Right atrium auricular region (tissue), 2 donors: ENCODE data around the gene LDB3. TPM values are rescaled to one million over a fixed set of nuclear protein-coding genes. Genes with fewer than 3 reads are reported as not detected.

Source experiments
- DNase-seq: peaks from one replicate; pipeline ENCODE4 v3.0.0-alpha.2; 2019; ENCODE audit warnings: low spot score
- H3K27ac ChIP-seq, 2 donors: fragments of 200-600 bp; sonication (generic); 1 replicate in 1 of 2; 2 replicates in 1 of 2; pipeline ENCODE4 v1.5.1; 2016 to 2019
- H3K27me3 ChIP-seq, 2 donors: fragments of 200-600 bp; sonication (generic); one replicate each; pipeline versions ENCODE4 v1.5.1 to v1.6.0; 2017 to 2019
- H3K36me3 ChIP-seq: fragments of 200-600 bp; sonication (generic); one replicate; pipeline ENCODE4 v1.5.1; 2016
- H3K4me1 ChIP-seq, 2 donors: fragments of 200-600 bp; sonication (generic); one replicate each; pipeline versions ENCODE4 v1.5.1 to v1.6.0; 2017 to 2019
- H3K4me3 ChIP-seq, 2 donors: fragments of 200-600 bp; sonication (generic); 1 replicate in 1 of 2; 2 replicates in 1 of 2; pipeline ENCODE4 v1.5.1; 2017 to 2019; ENCODE audit warnings: mild to moderate bottlenecking in 1 of 2, moderate library complexity in 1 of 2
- H3K9me3 ChIP-seq, 2 donors: fragments of 200-600 bp; sonication (generic); one replicate each; pipeline ENCODE4 v1.5.1; 2019
- CTCF ChIP-seq, 2 donors: fragments of 200-600 bp; sonication (generic); IDR thresholded peaks; one replicate each; pipeline ENCODE4 v1.5.1; 2019; ENCODE audit warnings: antibody characterized with exemption in 2 of 2
- total RNA-seq, 2 donors: library from RNA; depleted of rRNA; stranded (reverse); fragments of >200 nt; gene quantifications; one replicate each; pipeline ENCODE4 v1.1.0, GENCODE V29; 2016

The LDB3 gene, protein sequence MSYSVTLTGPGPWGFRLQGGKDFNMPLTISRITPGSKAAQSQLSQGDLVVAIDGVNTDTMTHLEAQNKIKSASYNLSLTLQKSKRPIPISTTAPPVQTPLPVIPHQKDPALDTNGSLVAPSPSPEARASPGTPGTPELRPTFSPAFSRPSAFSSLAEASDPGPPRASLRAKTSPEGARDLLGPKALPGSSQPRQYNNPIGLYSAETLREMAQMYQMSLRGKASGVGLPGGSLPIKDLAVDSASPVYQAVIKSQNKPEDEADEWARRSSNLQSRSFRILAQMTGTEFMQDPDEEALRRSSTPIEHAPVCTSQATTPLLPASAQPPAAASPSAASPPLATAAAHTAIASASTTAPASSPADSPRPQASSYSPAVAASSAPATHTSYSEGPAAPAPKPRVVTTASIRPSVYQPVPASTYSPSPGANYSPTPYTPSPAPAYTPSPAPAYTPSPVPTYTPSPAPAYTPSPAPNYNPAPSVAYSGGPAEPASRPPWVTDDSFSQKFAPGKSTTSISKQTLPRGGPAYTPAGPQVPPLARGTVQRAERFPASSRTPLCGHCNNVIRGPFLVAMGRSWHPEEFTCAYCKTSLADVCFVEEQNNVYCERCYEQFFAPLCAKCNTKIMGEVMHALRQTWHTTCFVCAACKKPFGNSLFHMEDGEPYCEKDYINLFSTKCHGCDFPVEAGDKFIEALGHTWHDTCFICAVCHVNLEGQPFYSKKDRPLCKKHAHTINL
- total RNA-seq = 100 to 1,000 TPM; 448 to 908 TPM

GRCh38 chr10:86668297-86669165 is at the start of gene LDB3:
Gene LDB3 (plus strand): TSS chr10:86668511. CDS start chr10:86668692, 181 bp downstream.
- Histone ChIP-seq H3K4me3 (peak within 1 kb of the TSS; percentile 58 to 85), H3K4me1 (peaks cover 0 to 59% of the 10 kb centered on the region in 2 donors), H3K9me3 (no peaks in the 10 kb centered on the region), H3K36me3 (peaks cover 50% of the 10 kb centered on the region), H3K27ac (peak within 1 kb of the TSS; percentile 91 to 98), H3K27me3 (no peaks in the 10 kb centered on the region)
- peak; percentile 82 for DNase-seq
- no peak for TF ChIP-seq CTCF (IDR thresholded peaks at IDR 0.05)

DNA sequence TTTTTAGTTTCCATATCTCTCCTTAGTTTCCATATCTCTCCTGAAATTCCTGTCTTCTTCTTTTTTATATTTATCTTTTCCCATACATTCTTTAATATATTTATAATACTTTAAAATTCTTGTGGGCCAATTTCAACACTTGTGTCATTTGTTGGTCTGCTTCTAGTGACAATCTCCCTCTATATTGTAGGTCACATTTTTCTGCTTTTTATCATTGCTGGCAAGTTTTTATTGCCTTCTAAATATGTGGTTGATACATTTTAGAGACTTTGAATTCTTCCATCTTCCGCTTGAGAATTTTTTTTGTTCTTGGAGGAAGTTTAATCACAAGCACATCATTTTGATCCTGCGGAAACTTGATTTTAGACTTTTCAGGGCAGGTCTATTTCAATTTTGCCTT is 40.0 kb upstream of the LDB3 start:
- H3K4me1 ChIP-seq = peaks cover 0 to 18% of the 10 kb centered on the region in 2 donors
- TF ChIP-seq CTCF (IDR thresholded peaks at IDR 0.05) = no peak
- H3K4me3 ChIP-seq = no peak overlapping the region
- no peak for DNase-seq
- H3K27me3 ChIP-seq = no peaks in the 10 kb centered on the region
- no peak overlapping the region for H3K27ac ChIP-seq
- H3K36me3 ChIP-seq = no peaks in the 10 kb centered on the region
- no peaks in the 10 kb centered on the region for H3K9me3 ChIP-seq

GRCh38 chr10:86630079-86630478 is 38.2 kb upstream of the LDB3 start:
- Histone ChIP-seq H3K9me3 (no peaks in the 10 kb centered on the region), H3K4me1 (peaks cover 0 to 18% of the 10 kb centered on the region in 2 donors), H3K27ac (peak overlapping the region in 1 of 2 donors; percentile 61), H3K27me3 (no peaks in the 10 kb centered on the region), H3K36me3 (no peaks in the 10 kb centered on the region), H3K4me3 (no peak overlapping the region)
- DNase-seq = no peak
- no peak for TF ChIP-seq CTCF (IDR thresholded peaks at IDR 0.05)

DNA sequence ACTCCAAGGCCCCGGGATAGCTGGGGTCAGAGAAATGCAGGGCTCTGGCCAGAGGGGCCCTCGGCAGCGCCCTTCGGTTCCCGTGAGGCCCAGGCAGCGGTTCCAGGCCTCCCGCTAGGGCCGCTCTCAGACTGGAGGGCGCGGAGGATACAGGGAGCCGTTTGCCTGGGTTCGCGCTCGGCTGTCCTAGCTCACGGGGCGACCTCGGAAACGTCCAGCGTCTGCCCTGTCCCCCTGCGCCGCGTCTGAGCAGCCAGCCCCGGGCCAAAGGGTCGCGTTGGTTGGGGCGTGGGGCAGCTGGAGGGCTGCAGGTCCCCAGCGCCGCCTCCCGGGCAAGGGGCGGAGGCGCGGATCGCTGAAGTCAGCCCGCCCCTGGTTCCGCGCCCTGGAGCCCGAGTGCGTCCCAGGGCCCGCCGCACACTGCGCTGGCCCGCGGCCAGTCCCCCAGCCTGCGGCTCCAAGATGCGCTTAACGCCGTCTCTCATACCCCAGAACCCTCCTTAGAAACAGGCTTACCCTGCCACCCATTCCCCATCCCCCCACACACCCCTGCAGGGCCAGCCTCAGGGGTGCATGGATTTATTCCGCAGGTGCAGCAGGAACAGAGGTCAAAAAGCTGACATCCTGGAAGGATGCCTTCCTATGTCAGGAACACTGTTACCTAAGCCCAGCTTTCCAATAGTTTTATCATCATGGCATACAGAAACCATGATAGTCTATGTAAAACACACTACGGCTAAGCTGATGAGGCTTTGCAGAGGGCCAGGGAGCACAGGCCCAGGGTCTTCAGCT is 36.1 kb upstream of the LDB3 start:
- DNase-seq = no peak
- Histone ChIP-seq H3K27ac (peak overlapping the region; percentile 35 to 62), H3K36me3 (no peaks in the 10 kb centered on the region)

More for the DNA sequence above, 36.1 kb upstream of the LDB3 start:
- no peaks in the 10 kb centered on the region for H3K9me3 ChIP-seq
- peak overlapping the region; percentile 15 to 44 for H3K4me3 ChIP-seq
- TF ChIP-seq CTCF (IDR thresholded peaks at IDR 0.05) = peak; percentile 23 to 53
- peaks cover 0 to 18% of the 10 kb centered on the region in 2 donors for H3K4me1 ChIP-seq
- no peaks in the 10 kb centered on the region for H3K27me3 ChIP-seq
